IPS-NIHi11 (cell line): ENCODE results near the gene GLT1D1.

Experiments
- DNase-seq: peaks from one replicate; pipeline ENCODE4 v3.0.0; 2012; ENCODE audit warnings: mixed read lengths, low spot score

GLT1D1 gene

GRCh38 chr12:128969480-128970055 is 116.3 kb downstream of the GLT1D1 start:
- DNase-seq: peak; percentile 66

GRCh38 chr12:128970110-128970509 is 116.8 kb downstream of the GLT1D1 start:
- no peak for DNase-seq

- no peak for DNase-seq
Observed at GRCh38 chr12:128970941-128971340, 117.7 kb downstream of the GLT1D1 start.

- no peak for DNase-seq
Observed at GRCh38 chr12:128971802-128972201, 118.5 kb downstream of the GLT1D1 start.

- DNase-seq: no peak
Observed at GRCh38 chr12:128973883-128974681, 120.8 kb downstream of the GLT1D1 start.

- DNase-seq: no peak
Observed at GRCh38 chr12:128974881-128975280, 121.6 kb downstream of the GLT1D1 start.

GRCh38 chr12:128976120-128976738 is 123.0 kb downstream of the GLT1D1 start:
- peak; percentile 44 for DNase-seq

- no peak for DNase-seq
Observed at GRCh38 chr12:128977441-128977840, 124.2 kb downstream of the GLT1D1 start.

- no peak for DNase-seq
Observed at GRCh38 chr12:128978067-128978466, 124.8 kb downstream of the GLT1D1 start.

GRCh38 chr12:128980623-128981022 is 127.3 kb downstream of the GLT1D1 start:
- DNase-seq: no peak

GRCh38 chr12:128981971-128982533 is 128.8 kb downstream of the GLT1D1 start:
- no peak for DNase-seq

- no peak for DNase-seq
Observed at GRCh38 chr12:128982933-128983332, 129.7 kb downstream of the GLT1D1 start.

- no peak for DNase-seq
Observed at GRCh38 chr12:128983371-128983770, 130.1 kb downstream of the GLT1D1 start.

GRCh38 chr12:128986957-128987356 is 133.7 kb downstream of the GLT1D1 start:
- DNase-seq: no peak

- no peak for DNase-seq
Observed at GRCh38 chr12:128989287-128989686, 136.0 kb downstream of the GLT1D1 start.

- no peak for DNase-seq
Observed at GRCh38 chr12:128991716-128992115, 138.4 kb downstream of the GLT1D1 start.

GRCh38 chr12:128992116-128992515 is 138.8 kb downstream of the GLT1D1 start:
- no peak for DNase-seq

GRCh38 chr12:128992550-128992949 is 139.3 kb downstream of the GLT1D1 start:
- DNase-seq: no peak

GRCh38 chr12:128994856-128995255 is 141.6 kb downstream of the GLT1D1 start:
- no peak for DNase-seq

GRCh38 chr12:128995619-128996018 is 142.3 kb downstream of the GLT1D1 start:
- DNase-seq: no peak

GRCh38 chr12:129001826-129002225 is 148.5 kb downstream of the GLT1D1 start:
- DNase-seq: no peak

- no peak for DNase-seq
Observed at GRCh38 chr12:129002427-129002826, 149.1 kb downstream of the GLT1D1 start.

GRCh38 chr12:129005416-129005815 is 152.1 kb downstream of the GLT1D1 start:
- no peak for DNase-seq
